ENCODE measurements around the gene TMC1.

DNA sequence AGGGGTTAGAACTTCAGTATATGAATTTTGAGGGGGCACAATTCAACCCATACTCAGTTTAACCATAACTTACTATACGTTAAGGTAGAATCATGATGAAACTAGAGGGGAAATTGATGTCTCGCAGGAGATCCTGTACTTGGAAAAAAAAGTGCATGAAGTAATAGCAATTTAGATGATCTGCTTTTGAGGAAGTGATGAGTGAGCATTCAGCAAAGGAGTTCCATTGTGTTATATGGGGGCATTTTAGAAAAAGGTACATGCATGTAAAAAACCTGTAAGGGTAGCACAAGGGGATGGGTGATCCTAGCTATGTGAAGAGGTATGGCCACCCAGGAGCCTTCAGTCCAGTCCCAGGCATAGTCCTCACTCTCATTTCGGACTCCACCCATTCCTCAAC lies 14.8 kb upstream of the TMC1 start:
- TF ChIP-seq, protein P1, sequence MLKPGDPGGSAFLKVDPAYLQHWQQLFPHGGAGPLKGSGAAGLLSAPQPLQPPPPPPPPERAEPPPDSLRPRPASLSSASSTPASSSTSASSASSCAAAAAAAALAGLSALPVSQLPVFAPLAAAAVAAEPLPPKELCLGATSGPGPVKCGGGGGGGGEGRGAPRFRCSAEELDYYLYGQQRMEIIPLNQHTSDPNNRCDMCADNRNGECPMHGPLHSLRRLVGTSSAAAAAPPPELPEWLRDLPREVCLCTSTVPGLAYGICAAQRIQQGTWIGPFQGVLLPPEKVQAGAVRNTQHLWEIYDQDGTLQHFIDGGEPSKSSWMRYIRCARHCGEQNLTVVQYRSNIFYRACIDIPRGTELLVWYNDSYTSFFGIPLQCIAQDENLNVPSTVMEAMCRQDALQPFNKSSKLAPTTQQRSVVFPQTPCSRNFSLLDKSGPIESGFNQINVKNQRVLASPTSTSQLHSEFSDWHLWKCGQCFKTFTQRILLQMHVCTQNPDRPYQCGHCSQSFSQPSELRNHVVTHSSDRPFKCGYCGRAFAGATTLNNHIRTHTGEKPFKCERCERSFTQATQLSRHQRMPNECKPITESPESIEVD (tag by site-specific recombination; IDR thresholded peaks at IDR 0.05), result no peak
- TF ChIP-seq, protein P2, sequence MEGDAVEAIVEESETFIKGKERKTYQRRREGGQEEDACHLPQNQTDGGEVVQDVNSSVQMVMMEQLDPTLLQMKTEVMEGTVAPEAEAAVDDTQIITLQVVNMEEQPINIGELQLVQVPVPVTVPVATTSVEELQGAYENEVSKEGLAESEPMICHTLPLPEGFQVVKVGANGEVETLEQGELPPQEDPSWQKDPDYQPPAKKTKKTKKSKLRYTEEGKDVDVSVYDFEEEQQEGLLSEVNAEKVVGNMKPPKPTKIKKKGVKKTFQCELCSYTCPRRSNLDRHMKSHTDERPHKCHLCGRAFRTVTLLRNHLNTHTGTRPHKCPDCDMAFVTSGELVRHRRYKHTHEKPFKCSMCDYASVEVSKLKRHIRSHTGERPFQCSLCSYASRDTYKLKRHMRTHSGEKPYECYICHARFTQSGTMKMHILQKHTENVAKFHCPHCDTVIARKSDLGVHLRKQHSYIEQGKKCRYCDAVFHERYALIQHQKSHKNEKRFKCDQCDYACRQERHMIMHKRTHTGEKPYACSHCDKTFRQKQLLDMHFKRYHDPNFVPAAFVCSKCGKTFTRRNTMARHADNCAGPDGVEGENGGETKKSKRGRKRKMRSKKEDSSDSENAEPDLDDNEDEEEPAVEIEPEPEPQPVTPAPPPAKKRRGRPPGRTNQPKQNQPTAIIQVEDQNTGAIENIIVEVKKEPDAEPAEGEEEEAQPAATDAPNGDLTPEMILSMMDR (tag by site-specific recombination; IDR thresholded peaks at IDR 0.05), result no peak
